SK-N-MC (cell line): Measurements from ENCODE around the gene KRTAP5-3.

Source experiments
- DNase-seq: peaks from one replicate; pipeline ENCODE4 v3.0.0-alpha.2; 2011; ENCODE audit warnings: low read depth, low spot score
- H3K27ac ChIP-seq: fragments of 200-600 bp; sonication (generic); 2 replicates; pipeline ENCODE4 v1.5.1; 2016; ENCODE audit warnings: mixed run types
- H3K36me3 ChIP-seq: fragments of 200-600 bp; sonication (generic); 2 replicates; pipeline ENCODE4 v1.6.1; 2017; ENCODE audit warnings: antibody characterized with exemption, low read length, mixed read lengths; ENCODE audit not compliant: insufficient read depth
- H3K4me3 ChIP-seq: fragments of 200-600 bp; sonication (generic); 2 replicates; pipeline ENCODE4 v1.5.1; 2016
- H3K9ac ChIP-seq: fragments of 200-600 bp; sonication (generic); 2 replicates; pipeline ENCODE4 v1.8.0; 2017; ENCODE audit warnings: mixed run types, mixed read lengths; ENCODE audit not compliant: insufficient read length
- H3K9me3 ChIP-seq: fragments of 200-600 bp; sonication (generic); 2 replicates; pipeline ENCODE4 v1.6.1; 2017; ENCODE audit warnings: low read depth, mild to moderate bottlenecking, antibody characterized with exemption, low read length, moderate library complexity, mixed read lengths
- EZH2 ChIP-seq: fragments of 200-600 bp; sonication (generic); IDR thresholded peaks from one replicate; pipeline ENCODE4 v1.6.1; 2017; ENCODE audit warnings: antibody characterized with exemption
- FOXP2 ChIP-seq: optimal IDR thresholded peaks from 2 replicates; pipeline ENCODE3; 2011; ENCODE audit warnings: mild to moderate bottlenecking, moderate library complexity; ENCODE audit not compliant: insufficient read depth; ENCODE audit errors: extremely low read length, control extremely low read depth
- POLR2AphosphoS5 ChIP-seq: IDR thresholded peaks from 2 replicates; pipeline ENCODE4 v1.6.1; 2012; ENCODE audit warnings: mild to moderate bottlenecking, low read depth, low read length, borderline replicate concordance

The KRTAP5-3 gene

DNA sequence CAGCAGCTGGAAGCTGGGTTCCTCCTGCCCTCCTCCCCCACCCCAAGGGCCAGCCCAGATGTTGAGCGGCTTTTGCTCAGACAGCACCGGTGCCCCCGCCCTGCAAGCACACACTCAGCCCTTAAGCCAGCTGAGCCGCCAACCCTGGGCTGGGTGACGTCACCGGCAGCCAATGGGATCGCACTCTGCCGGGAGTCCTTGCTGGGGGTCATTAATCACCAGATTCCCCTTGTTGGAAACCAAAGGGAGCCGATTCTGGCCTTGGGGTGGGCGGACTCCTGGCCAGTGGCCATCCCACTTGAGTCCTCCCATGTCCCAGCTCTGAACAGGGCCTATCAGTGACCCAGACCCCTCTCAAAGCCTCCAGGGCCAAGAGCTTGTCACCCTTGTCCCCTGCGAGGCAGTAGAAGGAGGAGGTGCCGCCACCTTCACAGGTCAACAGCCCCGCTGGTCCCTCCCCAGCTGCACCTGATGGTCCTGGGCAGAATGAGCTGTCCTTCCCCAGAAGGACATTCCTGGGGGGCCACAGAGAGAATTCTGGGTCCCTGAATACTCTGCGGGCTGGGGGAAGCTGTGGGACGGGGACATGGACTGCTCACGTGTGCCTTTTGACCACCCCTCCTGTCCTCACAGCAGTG lies 43.6 kb downstream of the KRTAP5-3 start:
- TF ChIP-seq FOXP2 (no peak), POLR2AphosphoS5 (no peak), EZH2 (no peak)
- DNase-seq = no peak
- no peaks in the 10 kb centered on the region for H3K36me3 ChIP-seq
- no peak overlapping the region for H3K4me3 ChIP-seq
- H3K27ac ChIP-seq = no peak overlapping the region
- no peak overlapping the region for H3K9ac ChIP-seq
- H3K9me3 ChIP-seq = no peaks in the 10 kb centered on the region

- DNase-seq = no peak
- H3K4me3 ChIP-seq = no peak overlapping the region
- H3K9ac ChIP-seq = no peak overlapping the region
- TF ChIP-seq POLR2AphosphoS5 = no peak
- no peak for TF ChIP-seq EZH2
- TF ChIP-seq FOXP2 = no peak
- H3K9me3 ChIP-seq = no peaks in the 10 kb centered on the region
- no peaks in the 10 kb centered on the region for H3K36me3 ChIP-seq
- H3K27ac ChIP-seq = no peak overlapping the region
Observed at GRCh38 chr11:1563697-1564534, 44.3 kb downstream of the KRTAP5-3 start.

- Histone ChIP-seq H3K9ac (no peak overlapping the region), H3K36me3 (no peaks in the 10 kb centered on the region), H3K4me3 (no peak overlapping the region), H3K27ac (no peak overlapping the region), H3K9me3 (no peaks in the 10 kb centered on the region)
- TF ChIP-seq EZH2 (no peak), POLR2AphosphoS5 (no peak), FOXP2 (no peak)
- no peak for DNase-seq
Observed at GRCh38 chr11:1563149-1563638, 45.1 kb downstream of the KRTAP5-3 start.

GRCh38 chr11:1562469-1563148 lies 45.7 kb downstream of the KRTAP5-3 start:
- no peaks in the 10 kb centered on the region for H3K36me3 ChIP-seq
- DNase-seq = no peak
- H3K27ac ChIP-seq = no peak overlapping the region
- TF ChIP-seq POLR2AphosphoS5 (no peak), EZH2 (no peak), FOXP2 (no peak)
- no peak overlapping the region for H3K4me3 ChIP-seq
- H3K9me3 ChIP-seq = no peaks in the 10 kb centered on the region
- H3K9ac ChIP-seq = no peak overlapping the region

DNA sequence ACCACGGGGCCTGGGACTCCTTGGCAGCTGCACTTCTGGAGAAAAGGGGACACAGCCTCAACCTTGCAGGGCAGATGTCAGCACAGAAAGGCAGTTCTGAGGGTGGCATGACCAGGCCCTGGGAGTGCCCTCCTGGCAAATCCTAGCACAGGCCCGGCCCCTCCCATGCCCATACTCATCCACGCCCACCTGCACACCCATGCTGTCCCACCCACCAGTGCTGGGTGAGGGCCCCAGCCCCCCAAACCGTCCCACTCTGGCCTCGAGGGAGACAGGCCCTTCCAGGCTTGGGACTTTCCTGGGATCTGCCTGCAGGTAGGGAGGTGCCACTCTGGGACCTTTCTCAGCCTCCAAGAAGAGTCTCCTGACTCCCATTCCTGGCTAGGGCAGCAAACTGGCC lies 46.3 kb downstream of the KRTAP5-3 start:
- Histone ChIP-seq H3K4me3 (no peak overlapping the region), H3K9ac (no peak overlapping the region), H3K36me3 (no peaks in the 10 kb centered on the region), H3K27ac (no peak overlapping the region), H3K9me3 (no peaks in the 10 kb centered on the region)
- no peak for DNase-seq
- no peak for TF ChIP-seq POLR2AphosphoS5
- no peak for TF ChIP-seq FOXP2
- TF ChIP-seq EZH2 = no peak

DNA sequence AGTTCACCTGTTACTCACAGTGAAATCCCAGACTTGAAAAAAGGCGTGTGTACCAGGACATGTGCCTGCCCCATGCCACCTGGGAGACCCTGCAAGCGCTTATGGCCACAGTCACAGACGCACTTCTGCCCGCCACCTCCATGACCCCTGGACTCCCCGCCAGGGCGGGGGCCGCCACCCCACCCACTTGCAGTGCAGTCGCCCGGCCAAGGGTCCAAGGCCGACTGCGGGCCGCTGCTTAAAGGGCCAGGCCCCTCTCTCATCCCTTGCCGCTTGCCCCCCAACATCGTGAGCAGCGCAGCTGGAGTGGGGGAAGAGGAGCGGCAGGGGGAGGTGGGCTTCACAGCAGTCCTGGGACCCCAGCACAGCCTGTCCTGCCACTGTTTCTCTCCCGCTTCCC lies 47.0 kb downstream of the KRTAP5-3 start:
- H3K9me3 ChIP-seq = no peaks in the 10 kb centered on the region
- H3K36me3 ChIP-seq = no peaks in the 10 kb centered on the region
- H3K27ac ChIP-seq = no peak overlapping the region
- TF ChIP-seq FOXP2 (no peak), POLR2AphosphoS5 (no peak), EZH2 (no peak)
- H3K9ac ChIP-seq = no peak overlapping the region
- H3K4me3 ChIP-seq = no peak overlapping the region
- no peak for DNase-seq

GRCh38 chr11:1560649-1561251 lies 47.5 kb downstream of the KRTAP5-3 start:
- Histone ChIP-seq H3K9me3 (no peaks in the 10 kb centered on the region), H3K36me3 (no peaks in the 10 kb centered on the region), H3K4me3 (no peak overlapping the region), H3K9ac (no peak overlapping the region), H3K27ac (no peak overlapping the region)
- TF ChIP-seq EZH2 = no peak
- TF ChIP-seq FOXP2 = no peak
- no peak for DNase-seq

GRCh38 chr11:1560002-1560648 lies 48.1 kb downstream of the KRTAP5-3 start:
- Histone ChIP-seq H3K27ac (no peak overlapping the region), H3K9me3 (no peaks in the 10 kb centered on the region), H3K36me3 (no peaks in the 10 kb centered on the region), H3K4me3 (no peak overlapping the region), H3K9ac (no peak overlapping the region)
- DNase-seq = no peak
- TF ChIP-seq FOXP2 = no peak
- no peak for TF ChIP-seq POLR2AphosphoS5
- TF ChIP-seq EZH2 = no peak
